ENCODE data around the gene ARHGEF39.
A peak's percentile ranks its signal among the peaks of the same experiment; 100 is the strongest.

ARHGEF39 gene

GRCh38 chr9:35664531-35665470, at the start of gene ARHGEF39:
Gene ARHGEF39 (minus strand): TSS chr9:35665195. CDS start chr9:35665169, 26 bp downstream.
- peak; percentile 76 for DNase-seq

- no peak for DNase-seq
Measured at GRCh38 chr9:35714123-35714522, 49.1 kb upstream of the ARHGEF39 start.

DNA sequence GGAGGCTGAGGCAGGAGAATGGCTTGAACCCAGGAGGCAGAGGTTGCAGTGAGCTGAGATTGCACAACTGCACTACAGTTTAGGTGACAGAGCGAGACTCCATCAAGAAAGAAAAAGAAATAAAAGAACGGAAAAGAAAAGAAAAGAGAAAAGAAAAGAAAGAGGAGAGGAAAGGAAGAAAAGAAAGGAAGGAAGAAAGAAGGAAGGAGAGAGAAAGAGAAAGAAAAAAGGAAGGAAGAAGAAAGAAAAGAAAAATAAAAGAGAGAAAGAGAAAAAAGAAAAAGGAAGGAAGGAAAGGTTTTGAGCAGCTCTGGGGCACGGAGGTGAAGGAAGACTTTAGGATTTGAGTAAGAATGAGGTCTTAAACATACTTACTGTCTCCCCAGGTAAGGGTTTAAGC, 48.6 kb upstream of the ARHGEF39 start:
- DNase-seq = no peak

GRCh38 chr9:35712762-35713400, 47.9 kb upstream of the ARHGEF39 start:
- no peak for DNase-seq

GRCh38 chr9:35711501-35712428, 46.8 kb upstream of the ARHGEF39 start:
- no peak for DNase-seq

- DNase-seq = no peak
Measured at GRCh38 chr9:35710818-35711500, 46.0 kb upstream of the ARHGEF39 start.

GRCh38 chr9:35708146-35708545, 43.2 kb upstream of the ARHGEF39 start:
- no peak for DNase-seq

- no peak for DNase-seq
Measured at GRCh38 chr9:35706951-35707350, 42.0 kb upstream of the ARHGEF39 start.

GRCh38 chr9:35705836-35706430, 40.9 kb upstream of the ARHGEF39 start:
- no peak for DNase-seq

DNA sequence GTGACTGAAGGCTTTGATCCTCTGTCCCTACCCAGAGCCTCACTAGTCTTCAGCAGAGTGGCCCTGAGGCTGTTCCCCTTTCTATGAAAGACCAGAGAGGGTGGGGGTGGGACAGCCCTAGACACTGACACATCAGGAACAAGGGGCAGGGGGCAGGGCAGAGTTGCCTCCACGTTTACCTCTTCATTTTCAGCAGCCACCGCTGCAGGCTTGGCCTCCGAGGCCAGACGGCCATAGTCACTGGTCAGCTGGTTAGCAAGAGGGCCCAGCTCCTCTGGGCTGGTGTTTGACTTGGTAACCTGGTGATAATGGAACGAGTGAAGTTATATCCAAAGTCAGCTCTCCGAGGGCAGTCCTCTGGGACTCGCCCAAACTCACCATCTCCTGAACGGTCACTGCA, 40.4 kb upstream of the ARHGEF39 start:
- DNase-seq = no peak

GRCh38 chr9:35703906-35704672, 39.1 kb upstream of the ARHGEF39 start:
- DNase-seq = no peak

DNA sequence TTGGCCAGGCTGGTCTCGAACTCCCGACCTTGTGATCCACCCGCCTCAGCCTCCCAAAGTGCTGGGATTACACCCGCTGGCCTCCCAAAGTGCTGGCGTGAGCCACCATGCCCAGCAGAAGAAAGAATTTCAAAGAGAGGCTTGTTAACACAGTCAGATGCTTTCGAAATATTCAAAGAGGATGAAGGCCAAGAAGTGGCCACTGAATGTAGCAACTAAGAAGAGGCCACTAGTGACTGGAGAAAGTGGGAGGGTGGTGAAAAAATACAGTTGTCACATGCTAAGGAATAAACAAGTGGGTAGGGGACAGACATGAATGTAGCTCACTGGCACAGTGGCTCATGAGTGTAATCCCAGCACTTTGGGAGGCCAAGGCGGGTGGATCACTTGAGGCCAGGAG, 37.7 kb upstream of the ARHGEF39 start:
- DNase-seq = no peak

GRCh38 chr9:35700942-35701341, 35.9 kb upstream of the ARHGEF39 start:
- DNase-seq = no peak

- DNase-seq = no peak
Measured at GRCh38 chr9:35700031-35700430, 35.0 kb upstream of the ARHGEF39 start.

GRCh38 chr9:35698231-35698630, 33.2 kb upstream of the ARHGEF39 start:
- no peak for DNase-seq

- no peak for DNase-seq
Measured at GRCh38 chr9:35697486-35697885, 32.5 kb upstream of the ARHGEF39 start.

- DNase-seq = no peak
Measured at GRCh38 chr9:35696520-35697215, 31.7 kb upstream of the ARHGEF39 start.

- DNase-seq = no peak
Measured at GRCh38 chr9:35695943-35696401, 31.0 kb upstream of the ARHGEF39 start.

GRCh38 chr9:35691757-35692301, 26.8 kb upstream of the ARHGEF39 start:
- no peak for DNase-seq

DNA sequence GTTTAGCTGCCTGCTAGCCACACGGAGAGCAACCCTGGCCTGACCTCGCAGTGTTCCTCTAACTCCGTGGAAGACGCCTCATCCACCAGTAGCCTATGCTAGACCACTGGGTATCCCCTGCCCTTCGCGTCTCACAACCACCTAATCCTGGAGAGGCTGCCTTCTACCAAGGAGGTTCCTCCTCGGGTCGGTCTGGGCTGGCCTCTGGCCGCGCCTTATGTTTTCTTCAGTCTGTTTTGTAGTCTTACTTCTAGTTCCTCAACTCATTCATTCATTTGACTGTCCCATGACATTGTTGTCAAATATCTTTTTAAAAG, 26.3 kb upstream of the ARHGEF39 start:
- DNase-seq = no peak
